ENCODE measurements around the gene OR2AG1. TPM values are rescaled to one million over a fixed set of nuclear protein-coding genes. Genes with fewer than 3 reads are reported as not detected.

OR2AG1 gene
- total and polyA plus RNA-seq, 2 of the 4 experiments (the other 2 are of a cell fraction) = not detected

DNA sequence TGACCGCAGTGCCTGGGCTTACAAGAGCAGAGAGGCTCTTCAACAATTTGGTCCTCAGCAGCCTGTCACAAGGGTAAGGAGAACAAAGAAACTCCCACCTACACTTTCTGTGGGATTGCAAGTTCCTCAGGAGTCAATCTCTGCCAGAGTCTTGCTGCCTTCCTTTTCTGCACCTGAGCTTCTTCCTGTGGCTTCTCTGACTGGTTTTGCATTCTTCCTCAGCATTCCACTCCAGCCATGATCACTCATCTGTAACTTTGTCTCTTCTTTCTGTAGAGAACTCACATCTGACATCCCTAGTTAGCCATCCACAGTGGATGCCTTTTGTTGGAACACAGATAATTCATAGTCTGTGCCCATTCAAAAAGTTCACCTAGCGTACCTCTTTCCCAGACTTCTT is 30.8 kb downstream of the OR2AG1 start:
- no peaks in the 10 kb centered on the region for H3K4me1 ChIP-seq (ENCODE audit: control insufficient read depth, insufficient read depth, low read length)
- no peak overlapping the region for H2AK5ac ChIP-seq (ENCODE audit: low read depth, low read length)
- ATAC-seq (ENCODE audit: low read depth) = no peak
- no peak for DNase-seq
- no peak overlapping the region for H3K56ac ChIP-seq (ENCODE audit: extremely low read depth, insufficient read depth, low read length)
- POLR2A ChIA-PET (ENCODE audit: unreplicated experiment) = no interaction called here
- no peak overlapping the region for H3K4me3 ChIP-seq (ENCODE audit: insufficient read depth, low read depth, low read length)
- no peak overlapping the region for H3K23ac ChIP-seq (ENCODE audit: low read depth, low read length)
- CTCF ChIA-PET = interaction anchor here (1.9 kb wide), 1 partner anchor 180 kb away, joined by 6 read pairs; no protein-coding TSS in a partner anchor
- H2BK120ac ChIP-seq (ENCODE audit: low read depth, low read length) = no peak overlapping the region
- no peak overlapping the region for H3K14ac ChIP-seq (replicated peaks; ENCODE audit: low read depth, low read length)
- H2BK5ac ChIP-seq (ENCODE audit: low read depth, low read length, poor library complexity, severe bottlenecking) = no peak overlapping the region
- H4K5ac ChIP-seq (ENCODE audit: low read depth, low read length) = no peak overlapping the region
- no peaks in the 10 kb centered on the region for H4K20me1 ChIP-seq (ENCODE audit: insufficient read depth, low read length)
- dilution Hi-C loops (cut with HindIII; ENCODE audit: low sequenced_read_pairs, unreplicated experiment) = no loop called here
- H3K4ac ChIP-seq (ENCODE audit: low read depth, low read length) = no peak overlapping the region
- 40% methylated on average over 1 of the region's 2 CpGs; no CpG with 5 or more reads in 1 of the 2 experiments for WGBS, 2 experiments (ENCODE audit: extremely low coverage in 2 of 2, insufficient read length in 1 of 2)
- no peak overlapping the region for H3K9ac ChIP-seq (ENCODE audit: low read depth, low read length)
- intact Hi-C loops (cut with micrococcal nuclease) = loop anchor here (2.0 to 10.0 kb wide), 4 partner anchors 209 to 629 kb away; partner anchors contain the start of genes NLRP14 and ZNF214
- TF ChIP-seq BHLHE40 (IDR thresholded peaks at IDR 0.05; ENCODE audit: low read depth, low read length) = no peak
- no peak for TF ChIP-seq POLR2A (IDR thresholded peaks at IDR 0.05; ENCODE audit: low read depth, low read length)
- TF ChIP-seq NFE2L2 (IDR thresholded peaks at IDR 0.05; ENCODE audit: low read depth, low read length) = no peak
- no peaks in the 10 kb centered on the region for H3K79me1 ChIP-seq (ENCODE audit: low read depth in 1 of 2, low read length in 2 of 2)
- H3K36me3 ChIP-seq (ENCODE audit: control insufficient read depth, insufficient read depth, low read length) = no peaks in the 10 kb centered on the region
- H3K18ac ChIP-seq (ENCODE audit: low read depth, low read length) = no peak overlapping the region
- in situ Hi-C loops (cut with MboI; ENCODE audit: low sequenced_read_pairs) = loop anchor here (25.0 kb wide), 1 partner anchor 624 kb away; no protein-coding TSS in a partner anchor
- H3K4me2 ChIP-seq (ENCODE audit: low read depth, low read length) = no peak overlapping the region
- H3K27ac ChIP-seq (ENCODE audit: insufficient read depth, low read length) = no peak overlapping the region
- H4K8ac ChIP-seq (ENCODE audit: low read depth in 2 of 2, low read length in 2 of 2) = no peak overlapping the region
- no peak overlapping the region for H2AK9ac ChIP-seq (replicated peaks; ENCODE audit: low read depth, low read length, poor library complexity)
- H3K27me3 ChIP-seq (ENCODE audit: control insufficient read depth, insufficient read depth, low read length) = no peaks in the 10 kb centered on the region; the same call in 1 of the 2 replicates
- H3K9me1 ChIP-seq (ENCODE audit: insufficient read depth, low read length) = no peaks in the 10 kb centered on the region
- H4K91ac ChIP-seq (ENCODE audit: insufficient read depth, low read depth, low read length) = no peak overlapping the region
- no TSS peak for BruUV-seq (replicated peaks)
- no peak overlapping the region for H2AFZ ChIP-seq (replicated peaks; ENCODE audit: low read length, poor library complexity)
- H2BK15ac ChIP-seq (ENCODE audit: low read depth, low read length) = no peak overlapping the region
- H2BK20ac ChIP-seq (ENCODE audit: low read depth, low read length) = no peak overlapping the region
- no peaks in the 10 kb centered on the region for H3K9me3 ChIP-seq (ENCODE audit: control insufficient read depth, insufficient read depth, low read length)
